SK-N-SH (cell line): ENCODE results near the gene ADAMTS13.

Experiments used
- CTCF ChIP-seq: fragments of 200-600 bp; sonication (generic); IDR thresholded peaks from 2 replicates; pipeline ENCODE4 v1.6.1; 2017; ENCODE audit warnings: antibody characterized with exemption, mild to moderate bottlenecking, moderate library complexity
- GATA2 ChIP-seq: sonication (generic); formaldehyde crosslinking; IDR thresholded peaks from 2 replicates; pipeline ENCODE4 v1.5.0; 2020; ENCODE audit warnings: mild to moderate bottlenecking, missing genetic modification reagents
- PBX3 ChIP-seq: IDR thresholded peaks from 2 replicates; pipeline ENCODE4; 2012
- POLR2AphosphoS5 ChIP-seq: IDR thresholded peaks from 2 replicates; pipeline ENCODE4 v1.6.1; 2012; ENCODE audit warnings: low read depth, low read length
- RFX5 ChIP-seq: IDR thresholded peaks from 2 replicates; pipeline ENCODE4 v1.6.1; 2012; ENCODE audit warnings: mild to moderate bottlenecking, improper control_type of control experiment, low read length
- USF2 ChIP-seq: fragments of 150-350 bp; IDR thresholded peaks from 2 replicates; pipeline ENCODE4 v1.6.1; 2017; ENCODE audit warnings: antibody characterized with exemption, low read length, low read depth, borderline replicate concordance
- ZBTB33 ChIP-seq: IDR thresholded peaks from 2 replicates; pipeline ENCODE4 v1.4.0; 2012; ENCODE audit warnings: low read depth, borderline replicate concordance

DNA sequence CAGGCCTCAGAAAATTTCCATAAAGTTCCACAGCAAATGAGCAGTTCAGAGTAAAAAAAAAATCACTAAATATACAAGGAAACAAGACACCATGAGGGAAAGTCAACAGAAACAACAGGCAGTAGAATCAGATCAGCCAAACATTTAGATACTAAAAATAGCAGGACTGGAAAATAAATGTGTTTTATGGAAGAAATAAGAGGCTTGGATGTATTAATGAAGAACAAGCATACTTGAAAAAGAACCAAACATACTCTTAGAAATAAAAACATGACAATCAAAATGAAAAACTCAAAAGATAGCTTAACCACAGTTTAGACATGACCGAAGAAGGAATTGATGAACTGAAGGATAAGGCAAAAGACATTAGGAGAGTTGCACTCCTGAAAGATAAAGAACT, 79.9 kb downstream of the ADAMTS13 start:
- no peak for TF ChIP-seq POLR2AphosphoS5
- TF ChIP-seq CTCF = no peak
- TF ChIP-seq GATA2 (CRISPR knock-in tag) = no peak
- no peak for TF ChIP-seq ZBTB33
- no peak for TF ChIP-seq USF2
- no peak for TF ChIP-seq RFX5
- no peak for TF ChIP-seq PBX3
